Endodermal cell (in vitro differentiated cells): ENCODE data around the gene ASPA. TPM values are rescaled to one million over a fixed set of nuclear protein-coding genes. Genes with fewer than 3 reads are reported as not detected.

Experiments used
- DNase-seq: peaks from one replicate; pipeline ENCODE4 v3.0.0-alpha.2; 2017
- H3K27ac ChIP-seq: 2 replicates; pipeline ENCODE4 v1.5.1; 2013; ENCODE audit warnings: mild to moderate bottlenecking, low read depth, low read length, moderate library complexity
- H3K27me3 ChIP-seq: 2 replicates; pipeline ENCODE4 v1.6.1; 2013; ENCODE audit warnings: mild to moderate bottlenecking, low read length, moderate library complexity; ENCODE audit not compliant: insufficient read depth, control insufficient read depth, poor library complexity, severe bottlenecking
- H3K36me3 ChIP-seq: 2 replicates; pipeline ENCODE4 v1.7.0; 2013; ENCODE audit warnings: mild to moderate bottlenecking, low read length, moderate library complexity; ENCODE audit not compliant: control insufficient read depth, insufficient read depth
- H3K4me1 ChIP-seq: one replicate; pipeline ENCODE4 v1.7.0; 2013; ENCODE audit warnings: low read length; ENCODE audit not compliant: control insufficient read depth, insufficient read depth
- H3K4me3 ChIP-seq: 2 replicates; pipeline ENCODE4 v1.5.1; 2013; ENCODE audit warnings: mild to moderate bottlenecking, low read length, moderate library complexity
- H3K9ac ChIP-seq: 2 replicates; pipeline ENCODE4 v1.6.1; 2013; ENCODE audit warnings: mild to moderate bottlenecking, low read length, moderate library complexity; ENCODE audit not compliant: poor library complexity, severe bottlenecking; ENCODE audit errors: extremely low read depth
- H3K9me3 ChIP-seq: 2 replicates; pipeline ENCODE4 v1.6.1; 2013; ENCODE audit warnings: mild to moderate bottlenecking, low read length, moderate library complexity; ENCODE audit not compliant: control insufficient read depth
- H3K27ac Mint-ChIP-seq: 2 replicates; pipeline ENCODE4 v1.8.0; 2020; ENCODE audit warnings: mixed read lengths
- H3K27me3 Mint-ChIP-seq: 2 replicates; pipeline ENCODE4 v1.8.0; 2021; ENCODE audit warnings: mild to moderate bottlenecking, mixed read lengths; ENCODE audit not compliant: insufficient read depth
- H3K36me3 Mint-ChIP-seq: 2 replicates; pipeline ENCODE4 v1.8.0; 2020; ENCODE audit warnings: low read depth, mixed read lengths
- H3K4me1 Mint-ChIP-seq: 2 replicates; pipeline ENCODE4 v1.8.0; 2020; ENCODE audit warnings: mixed read lengths
- H3K4me3 Mint-ChIP-seq: 2 replicates; pipeline ENCODE4 v1.8.0; 2020; ENCODE audit warnings: mild to moderate bottlenecking, moderate library complexity, mixed read lengths
- H3K9me3 Mint-ChIP-seq: 2 replicates; pipeline ENCODE4 v1.8.0; 2020; ENCODE audit warnings: mild to moderate bottlenecking, mixed read lengths
- WGBS, 2 experiments: methylation state at CpG; one replicate each; pipeline versions ENCODE4 v1.1.5 to v1.1.7; 2013; ENCODE audit warnings: missing lambda C conversion rate in 2 of 2, mixed read lengths in 1 of 2; ENCODE audit not compliant: insufficient coverage in 1 of 2, insufficient read length in 1 of 2; 5-methylcytosine and 5-hydroxymethylcytosine counted together
- total RNA-seq, 2 donors: library from RNA; stranded (reverse); fragmentation: NEBNext Ultra II Directional in 1 of 2; extraction: Animal tissue kit (Norgen Biotek cat#: 25700) in 1 of 2; gene quantifications; 2 replicates in 1 of 2; 3 replicates in 1 of 2; pipeline ENCODE4 v1.2.1, GENCODE V29; 2021
- TF ChIP-seq, protein P1 (sequence below): fragments of 200-600 bp; sonication (generic); conservative IDR thresholded peaks from 2 replicates; pipeline ENCODE4 v1.5.0; 2021; ENCODE audit warnings: antibody characterized with exemption, mild to moderate bottlenecking

The ASPA gene
- total RNA-seq, 2 donors from 2014 or later = not detected

GRCh38 chr17:3526971-3527370 is 51.2 kb downstream of the ASPA start:
- Mint-ChIP-seq H3K27ac (no peak overlapping the region), H3K9me3 (no peaks in the 10 kb centered on the region), H3K27me3 (no peaks in the 10 kb centered on the region), H3K4me3 (no peak overlapping the region), H3K4me1 (peaks cover 27% of the 10 kb centered on the region), H3K36me3 (peaks cover 21% of the 10 kb centered on the region)
- Histone ChIP-seq H3K27ac (no peak overlapping the region), H3K4me1 (peaks cover 23% of the 10 kb centered on the region), H3K9ac (no peak overlapping the region), H3K36me3 (peaks cover 15% of the 10 kb centered on the region), H3K4me3 (no peak overlapping the region), H3K27me3 (no peaks in the 10 kb centered on the region), H3K9me3 (no peaks in the 10 kb centered on the region)
- no peak for DNase-seq
- TF ChIP-seq, protein P1, sequence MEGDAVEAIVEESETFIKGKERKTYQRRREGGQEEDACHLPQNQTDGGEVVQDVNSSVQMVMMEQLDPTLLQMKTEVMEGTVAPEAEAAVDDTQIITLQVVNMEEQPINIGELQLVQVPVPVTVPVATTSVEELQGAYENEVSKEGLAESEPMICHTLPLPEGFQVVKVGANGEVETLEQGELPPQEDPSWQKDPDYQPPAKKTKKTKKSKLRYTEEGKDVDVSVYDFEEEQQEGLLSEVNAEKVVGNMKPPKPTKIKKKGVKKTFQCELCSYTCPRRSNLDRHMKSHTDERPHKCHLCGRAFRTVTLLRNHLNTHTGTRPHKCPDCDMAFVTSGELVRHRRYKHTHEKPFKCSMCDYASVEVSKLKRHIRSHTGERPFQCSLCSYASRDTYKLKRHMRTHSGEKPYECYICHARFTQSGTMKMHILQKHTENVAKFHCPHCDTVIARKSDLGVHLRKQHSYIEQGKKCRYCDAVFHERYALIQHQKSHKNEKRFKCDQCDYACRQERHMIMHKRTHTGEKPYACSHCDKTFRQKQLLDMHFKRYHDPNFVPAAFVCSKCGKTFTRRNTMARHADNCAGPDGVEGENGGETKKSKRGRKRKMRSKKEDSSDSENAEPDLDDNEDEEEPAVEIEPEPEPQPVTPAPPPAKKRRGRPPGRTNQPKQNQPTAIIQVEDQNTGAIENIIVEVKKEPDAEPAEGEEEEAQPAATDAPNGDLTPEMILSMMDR = no peak
- WGBS, 2 experiments = 77 to 81% methylated on average over 6 to 10 of the region's 10 CpGs

GRCh38 chr17:3527468-3527867 is 51.7 kb downstream of the ASPA start:
- Mint-ChIP-seq H3K9me3 (no peaks in the 10 kb centered on the region), H3K27ac (no peak overlapping the region), H3K4me3 (no peak overlapping the region), H3K27me3 (no peaks in the 10 kb centered on the region), H3K36me3 (peaks cover 21% of the 10 kb centered on the region), H3K4me1 (peaks cover 27% of the 10 kb centered on the region)
- H3K27ac ChIP-seq = no peak overlapping the region
- DNase-seq = no peak
- TF ChIP-seq, protein P1 = no peak
- no peaks in the 10 kb centered on the region for H3K27me3 ChIP-seq
- H3K9me3 ChIP-seq = no peaks in the 10 kb centered on the region
- peaks cover 23% of the 10 kb centered on the region for H3K4me1 ChIP-seq
- H3K36me3 ChIP-seq = peaks cover 15% of the 10 kb centered on the region
- no peak overlapping the region for H3K9ac ChIP-seq
- 92 to 100% methylated on average over 5 of the region's 5 CpGs for WGBS, 2 experiments
- H3K4me3 ChIP-seq = no peak overlapping the region

- TF ChIP-seq, protein P1 = no peak
- DNase-seq = no peak
- WGBS, 2 experiments = 60 to 97% methylated on average over 1 to 8 of the region's 8 CpGs
- H3K9ac ChIP-seq = no peak overlapping the region
- H3K9me3 Mint-ChIP-seq = no peaks in the 10 kb centered on the region
- no peak overlapping the region for H3K27ac Mint-ChIP-seq
- no peaks in the 10 kb centered on the region for H3K27me3 Mint-ChIP-seq
- H3K27ac ChIP-seq = no peak overlapping the region
- no peak overlapping the region for H3K4me3 Mint-ChIP-seq
- no peaks in the 10 kb centered on the region for H3K9me3 ChIP-seq
- H3K4me1 ChIP-seq = peaks cover 23% of the 10 kb centered on the region
- H3K36me3 Mint-ChIP-seq = peaks cover 21% of the 10 kb centered on the region
- H3K27me3 ChIP-seq = no peaks in the 10 kb centered on the region
- H3K4me1 Mint-ChIP-seq = peaks cover 27% of the 10 kb centered on the region
- no peak overlapping the region for H3K4me3 ChIP-seq
- peaks cover 15% of the 10 kb centered on the region for H3K36me3 ChIP-seq
Observed at GRCh38 chr17:3527896-3528295, 52.1 kb downstream of the ASPA start.
